PC-3 (cell line): Measurements from ENCODE around the gene HDAC11. TPM values are rescaled to one million over a fixed set of nuclear protein-coding genes. Genes with fewer than 3 reads are reported as not detected.

Source experiments
- ATAC-seq: fragments of 200-7000 bp; cut with Tn5 transposase; 2 replicates; pipeline ENCODE4 v1.9.1; 2020; ENCODE audit warnings: mild to moderate bottlenecking, moderate library complexity
- BruUV-seq: library from RNA; stranded (reverse); fragments of 400-500 nt; replicated peaks from 2 replicates; lab custom pipeline; 2021; lab: Mats Ljungman, UMichigan
- CTCF ChIA-PET: fragments of 300-600 bp; sonication (Branson Sonifier 250); formaldehyde crosslinking; loops from one replicate; lab custom pipeline; 2022; ENCODE audit warnings: antibody characterized with exemption; lab: Charles Lee
- POLR2A ChIA-PET: fragments of 300-600 bp; sonication (Branson Sonifier 250); formaldehyde crosslinking; loops from one replicate; lab custom pipeline; 2022; ENCODE audit warnings: antibody characterized with exemption; ENCODE audit not compliant: unreplicated experiment; lab: Charles Lee
- DNase-seq: peaks from one replicate; pipeline ENCODE4 v3.0.0-alpha.2; 2015
- H2AFZ ChIP-seq: fragments of 300-600 bp; sonication (generic); 2 replicates; pipeline ENCODE4 v1.6.0; 2016; ENCODE audit warnings: antibody characterized with exemption, low read length
- H3F3A ChIP-seq: fragments of 300-600 bp; sonication (generic); one replicate; pipeline ENCODE4 v1.6.0; 2017; ENCODE audit warnings: antibody characterized with exemption, low read length, control low read depth, mild to moderate bottlenecking; ENCODE audit not compliant: unreplicated experiment
- H3K27ac ChIP-seq: fragments of 300-600 bp; sonication (generic); 2 replicates; pipeline ENCODE4 v1.5.1; 2016; ENCODE audit warnings: mild to moderate bottlenecking, low read length
- H3K27me3 ChIP-seq: fragments of 300-600 bp; sonication (generic); 2 replicates; pipeline ENCODE4 v1.6.1; 2016; ENCODE audit warnings: low read length, mixed read lengths
- H3K36me3 ChIP-seq: fragments of 300-600 bp; sonication (generic); 2 replicates; pipeline ENCODE4 v1.6.1; 2016; ENCODE audit warnings: low read depth, mixed run types, low read length, mixed read lengths
- H3K4me1 ChIP-seq: fragments of 300-600 bp; sonication (generic); 2 replicates; pipeline ENCODE4 v1.5.1; 2016; ENCODE audit warnings: low read length; ENCODE audit not compliant: insufficient read depth
- H3K4me2 ChIP-seq: fragments of 300-600 bp; sonication (generic); 2 replicates; pipeline ENCODE4 v1.6.0; 2016; ENCODE audit warnings: low read length
- H3K4me3 ChIP-seq: fragments of 300-600 bp; sonication (generic); 2 replicates; pipeline ENCODE4 v1.5.1; 2016; ENCODE audit warnings: mild to moderate bottlenecking, low read length, mixed read lengths
- H3K79me2 ChIP-seq: fragments of 300-600 bp; sonication (generic); 2 replicates; pipeline ENCODE4 v1.6.1; 2017; ENCODE audit warnings: low read length, mixed read lengths
- H3K9ac ChIP-seq: fragments of 300-600 bp; sonication (generic); 2 replicates; pipeline ENCODE4 v1.6.0; 2016; ENCODE audit warnings: mild to moderate bottlenecking, low read length
- H3K9me2 ChIP-seq: fragments of 300-600 bp; sonication (generic); replicated peaks from 2 replicates; pipeline ENCODE4 v1.6.1; 2016; ENCODE audit warnings: mixed run types, low read length, mixed read lengths
- H3K9me3 ChIP-seq: fragments of 300-600 bp; sonication (generic); 2 replicates; pipeline ENCODE4 v1.6.1; 2016; ENCODE audit warnings: low read length, mixed read lengths
- H4K20me1 ChIP-seq: fragments of 300-600 bp; sonication (generic); 2 replicates; pipeline ENCODE4 v1.6.1; 2016; ENCODE audit warnings: low read length, mixed read lengths
- EZH2 ChIP-seq: fragments of 300-600 bp; sonication (generic); IDR thresholded peaks from one replicate; pipeline ENCODE4 v1.6.1; 2017; ENCODE audit warnings: antibody characterized with exemption, mild to moderate bottlenecking, low read length; ENCODE audit not compliant: unreplicated experiment
- EZH2phosphoT487 ChIP-seq: fragments of 300-600 bp; sonication (generic); IDR thresholded peaks from 2 replicates; pipeline ENCODE4 v1.6.1; 2018; ENCODE audit warnings: mild to moderate bottlenecking, antibody characterized with exemption, low read length, borderline replicate concordance
- intact Hi-C: fragments of 100-400 bp; cut with micrococcal nuclease; formaldehyde crosslinking; loops from 2 replicates; pipeline ENCODE4 v1.9.0; 2023
- total RNA-seq: library from RNA; depleted of rRNA; stranded (reverse); fragments of >200 nt; gene quantifications from 2 replicates; pipeline ENCODE4 v1.2.3, GENCODE V29; 2014
- TF ChIP-seq, protein P1 (sequence below): fragments of 300-600 bp; sonication (generic); conservative IDR thresholded peaks from 2 replicates; pipeline ENCODE4 v1.5.1; 2017; ENCODE audit warnings: antibody characterized with exemption, low read depth, mild to moderate bottlenecking, low read length

HDAC11 gene
- total RNA-seq, 1 experiment from 2014 or later = 24.2 TPM

DNA sequence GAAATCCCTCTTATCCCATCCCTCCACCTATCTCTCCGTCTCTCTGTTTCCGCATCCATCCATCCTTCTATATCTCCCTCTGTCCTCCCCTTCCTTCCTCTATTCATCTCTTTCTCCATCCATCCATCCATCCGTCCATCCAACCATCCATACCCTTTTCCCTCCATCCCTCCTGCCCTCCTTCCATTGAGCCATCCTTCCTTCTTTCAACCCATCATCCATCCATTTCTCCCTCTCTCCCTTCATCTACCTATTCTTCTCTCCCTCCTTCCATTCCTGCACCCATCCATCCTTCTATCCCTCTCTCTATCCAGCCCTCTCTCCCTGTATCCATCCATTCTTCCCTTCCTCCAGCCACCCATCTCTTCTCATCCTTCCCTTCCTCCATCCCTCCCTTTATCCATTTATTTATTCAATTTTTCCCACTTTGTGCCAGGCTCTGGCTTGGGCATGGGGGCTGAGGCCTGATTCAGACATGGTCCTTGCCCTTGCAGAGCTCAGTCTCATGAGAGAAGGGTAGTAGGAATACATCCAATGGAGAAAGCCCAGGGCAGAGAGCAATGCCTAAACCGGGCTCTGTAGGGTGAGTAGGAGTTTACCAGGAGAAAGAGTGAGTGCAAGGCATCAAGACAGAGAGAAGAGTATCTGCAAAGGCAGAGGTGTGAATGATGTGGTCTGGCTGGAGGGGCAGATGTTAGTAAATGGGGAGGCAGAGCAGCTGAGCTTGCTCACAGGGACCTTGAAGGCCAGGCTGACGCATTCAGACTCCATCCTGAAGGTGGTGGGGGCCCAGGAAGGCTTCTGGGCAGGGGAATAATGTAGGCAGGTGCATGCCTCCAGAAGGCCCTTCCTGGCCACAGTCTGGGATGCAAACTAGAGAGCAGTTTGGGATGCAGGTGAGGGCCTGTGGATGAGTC lies 49.3 kb downstream of the HDAC11 start:
- Histone ChIP-seq H3F3A (no peaks in the 10 kb centered on the region), H4K20me1 (no peaks in the 10 kb centered on the region), H3K27me3 (no peaks in the 10 kb centered on the region), H3K36me3 (no peaks in the 10 kb centered on the region), H2AFZ (no peak overlapping the region), H3K9ac (no peak overlapping the region), H3K4me1 (no peaks in the 10 kb centered on the region), H3K9me3 (no peaks in the 10 kb centered on the region), H3K9me2 (no peaks in the 10 kb centered on the region), H3K27ac (no peak overlapping the region), H3K4me2 (no peak overlapping the region), H3K4me3 (no peak overlapping the region), H3K79me2 (no peaks in the 10 kb centered on the region)
- ATAC-seq = no peak
- BruUV-seq = no TSS peak
- ChIA-PET POLR2A (no interaction called here), CTCF (no interaction called here)
- DNase-seq = no peak
- intact Hi-C loops = no loop called here
- TF ChIP-seq EZH2 (no peak), EZH2phosphoT487 (no peak)
- TF ChIP-seq, protein P1, sequence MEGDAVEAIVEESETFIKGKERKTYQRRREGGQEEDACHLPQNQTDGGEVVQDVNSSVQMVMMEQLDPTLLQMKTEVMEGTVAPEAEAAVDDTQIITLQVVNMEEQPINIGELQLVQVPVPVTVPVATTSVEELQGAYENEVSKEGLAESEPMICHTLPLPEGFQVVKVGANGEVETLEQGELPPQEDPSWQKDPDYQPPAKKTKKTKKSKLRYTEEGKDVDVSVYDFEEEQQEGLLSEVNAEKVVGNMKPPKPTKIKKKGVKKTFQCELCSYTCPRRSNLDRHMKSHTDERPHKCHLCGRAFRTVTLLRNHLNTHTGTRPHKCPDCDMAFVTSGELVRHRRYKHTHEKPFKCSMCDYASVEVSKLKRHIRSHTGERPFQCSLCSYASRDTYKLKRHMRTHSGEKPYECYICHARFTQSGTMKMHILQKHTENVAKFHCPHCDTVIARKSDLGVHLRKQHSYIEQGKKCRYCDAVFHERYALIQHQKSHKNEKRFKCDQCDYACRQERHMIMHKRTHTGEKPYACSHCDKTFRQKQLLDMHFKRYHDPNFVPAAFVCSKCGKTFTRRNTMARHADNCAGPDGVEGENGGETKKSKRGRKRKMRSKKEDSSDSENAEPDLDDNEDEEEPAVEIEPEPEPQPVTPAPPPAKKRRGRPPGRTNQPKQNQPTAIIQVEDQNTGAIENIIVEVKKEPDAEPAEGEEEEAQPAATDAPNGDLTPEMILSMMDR = no peak

DNA sequence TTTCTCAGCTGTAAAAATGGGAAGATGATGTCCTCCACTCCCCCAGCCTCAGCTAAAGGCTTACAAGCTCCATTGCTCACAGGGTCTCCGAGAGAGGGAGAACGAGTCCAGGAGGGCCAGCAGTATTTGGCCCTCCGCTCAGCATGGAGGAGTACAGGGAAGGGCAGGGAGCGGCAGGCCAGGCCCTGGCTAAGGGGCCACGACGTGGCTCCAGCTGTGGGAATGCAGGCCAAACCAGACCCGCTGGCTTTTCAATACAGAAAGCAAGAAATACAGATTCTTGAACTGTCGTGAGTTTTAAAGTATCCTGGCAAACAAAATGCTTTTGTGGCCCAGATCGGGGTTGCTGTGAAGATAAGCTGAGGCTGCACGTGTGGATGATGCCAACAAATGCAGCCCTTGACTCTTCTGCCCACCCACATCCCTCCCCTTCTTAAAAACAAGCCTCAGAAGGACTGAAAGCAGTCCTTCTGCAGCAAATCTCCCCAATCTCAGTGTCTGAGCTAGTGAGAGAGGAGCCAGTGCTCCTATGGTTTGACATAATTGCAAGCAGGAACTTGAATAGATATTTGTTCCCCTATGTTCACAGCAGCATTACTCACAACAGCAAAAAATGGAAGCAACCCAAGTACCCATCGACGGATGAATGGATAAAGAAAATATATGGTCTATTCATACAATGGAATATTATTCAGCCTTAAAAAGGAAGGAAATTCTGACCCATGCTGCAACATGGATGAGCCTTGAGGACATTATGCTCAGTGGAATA lies 50.3 kb downstream of the HDAC11 start:
- no peaks in the 10 kb centered on the region for H4K20me1 ChIP-seq
- H2AFZ ChIP-seq = no peak overlapping the region
- H3K4me2 ChIP-seq = no peak overlapping the region
- intact Hi-C loops = no loop called here
- no peaks in the 10 kb centered on the region for H3K4me1 ChIP-seq
- no peaks in the 10 kb centered on the region for H3K27me3 ChIP-seq
- no peaks in the 10 kb centered on the region for H3K9me3 ChIP-seq
- no peak for ATAC-seq
- no TSS peak for BruUV-seq
- H3K9ac ChIP-seq = no peak overlapping the region
- no peak overlapping the region for H3K27ac ChIP-seq
- POLR2A ChIA-PET = no interaction called here
- no peaks in the 10 kb centered on the region for H3K9me2 ChIP-seq
- no peaks in the 10 kb centered on the region for H3K79me2 ChIP-seq
- no peak overlapping the region for H3K4me3 ChIP-seq
- DNase-seq = no peak
- H3F3A ChIP-seq = no peaks in the 10 kb centered on the region
- no peaks in the 10 kb centered on the region for H3K36me3 ChIP-seq
- CTCF ChIA-PET = no interaction called here
- no peak for TF ChIP-seq EZH2
- no peak for TF ChIP-seq EZH2phosphoT487
- TF ChIP-seq, protein P1 = no peak
